Uterus (tissue), 2 donors: ENCODE data around the gene BAHCC1.

ENCODE experiments used
- POLR2A ChIP-seq, 2 donors: fragments of 450-650 bp; IDR thresholded peaks; one replicate each; pipeline ENCODE4 v1.6.1; 2016; ENCODE audit warnings: antibody characterized with exemption in 2 of 2, mild to moderate bottlenecking in 1 of 2, moderate library complexity in 1 of 2
- TF ChIP-seq, protein P1 (sequence below), 4 experiments: fragments of 200-600 bp in 2 of 4; fragments of 450-650 bp in 2 of 4; sonication (generic) in 2 of 4; IDR thresholded peaks; one replicate each; pipeline ENCODE4 v1.5.1; 2016 to 2019; ENCODE audit warnings: antibody characterized with exemption in 4 of 4, mild to moderate bottlenecking in 2 of 4, moderate library complexity in 1 of 4

DNA sequence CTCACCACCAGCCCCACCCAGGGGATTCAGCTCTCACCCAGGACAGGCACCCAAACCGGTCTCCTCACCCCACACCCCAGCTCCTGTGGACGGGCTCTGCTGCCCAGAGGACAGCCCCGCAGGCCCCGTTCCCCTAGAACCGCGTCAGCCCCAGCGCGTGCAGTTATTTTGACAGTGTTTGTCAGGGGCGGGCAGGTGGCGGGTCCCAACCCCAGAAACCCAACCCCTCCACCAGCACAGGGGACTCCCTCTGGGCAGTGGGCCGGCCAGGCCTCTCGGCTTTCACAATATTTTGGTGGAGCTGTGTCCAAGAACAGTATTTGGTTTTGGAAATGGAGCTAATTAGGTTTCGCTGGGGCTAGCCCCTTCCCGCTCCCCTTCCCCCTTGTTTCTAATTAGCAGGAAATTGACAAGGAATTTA is 44.8 kb downstream of the BAHCC1 start:
- TF ChIP-seq, protein P1, sequence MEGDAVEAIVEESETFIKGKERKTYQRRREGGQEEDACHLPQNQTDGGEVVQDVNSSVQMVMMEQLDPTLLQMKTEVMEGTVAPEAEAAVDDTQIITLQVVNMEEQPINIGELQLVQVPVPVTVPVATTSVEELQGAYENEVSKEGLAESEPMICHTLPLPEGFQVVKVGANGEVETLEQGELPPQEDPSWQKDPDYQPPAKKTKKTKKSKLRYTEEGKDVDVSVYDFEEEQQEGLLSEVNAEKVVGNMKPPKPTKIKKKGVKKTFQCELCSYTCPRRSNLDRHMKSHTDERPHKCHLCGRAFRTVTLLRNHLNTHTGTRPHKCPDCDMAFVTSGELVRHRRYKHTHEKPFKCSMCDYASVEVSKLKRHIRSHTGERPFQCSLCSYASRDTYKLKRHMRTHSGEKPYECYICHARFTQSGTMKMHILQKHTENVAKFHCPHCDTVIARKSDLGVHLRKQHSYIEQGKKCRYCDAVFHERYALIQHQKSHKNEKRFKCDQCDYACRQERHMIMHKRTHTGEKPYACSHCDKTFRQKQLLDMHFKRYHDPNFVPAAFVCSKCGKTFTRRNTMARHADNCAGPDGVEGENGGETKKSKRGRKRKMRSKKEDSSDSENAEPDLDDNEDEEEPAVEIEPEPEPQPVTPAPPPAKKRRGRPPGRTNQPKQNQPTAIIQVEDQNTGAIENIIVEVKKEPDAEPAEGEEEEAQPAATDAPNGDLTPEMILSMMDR (IDR thresholded peaks at IDR 0.05), result no peak
- no peak for TF ChIP-seq POLR2A (IDR thresholded peaks at IDR 0.05)
